GM10266 (cell line): ENCODE measurements around the gene RAMAC.

Source experiments
- DNase-seq: peaks from one replicate; pipeline ENCODE4 v3.0.0; 2012; ENCODE audit errors: extremely low spot score
- TF ChIP-seq, protein P1 (sequence below): IDR thresholded peaks from 2 replicates; pipeline ENCODE4 v1.5.1; 2012; ENCODE audit warnings: mild to moderate bottlenecking, low read depth; ENCODE audit not compliant: control insufficient read depth, insufficient read depth; ENCODE audit errors: missing control alignments

Gene RAMAC

DNA sequence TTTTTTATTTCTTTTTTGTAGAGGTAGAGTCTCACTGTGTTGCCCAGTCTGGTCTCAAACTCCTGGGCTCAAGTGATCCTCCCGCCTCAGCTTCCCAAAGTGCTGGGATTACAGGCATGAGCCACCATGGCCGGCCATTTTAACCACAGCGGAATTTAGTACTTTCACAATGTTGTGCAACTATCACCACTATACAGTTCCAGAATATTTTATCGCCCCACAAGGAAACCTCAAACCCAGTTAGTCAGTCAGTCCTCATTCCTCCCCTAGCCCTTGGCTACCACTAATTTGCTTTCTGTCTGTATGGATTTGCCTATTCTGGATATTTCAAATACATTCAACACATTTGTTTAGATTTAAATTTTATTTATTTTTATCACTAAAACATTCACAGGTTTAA lies 17.9 kb upstream of the RAMAC start:
- TF ChIP-seq, protein P1, sequence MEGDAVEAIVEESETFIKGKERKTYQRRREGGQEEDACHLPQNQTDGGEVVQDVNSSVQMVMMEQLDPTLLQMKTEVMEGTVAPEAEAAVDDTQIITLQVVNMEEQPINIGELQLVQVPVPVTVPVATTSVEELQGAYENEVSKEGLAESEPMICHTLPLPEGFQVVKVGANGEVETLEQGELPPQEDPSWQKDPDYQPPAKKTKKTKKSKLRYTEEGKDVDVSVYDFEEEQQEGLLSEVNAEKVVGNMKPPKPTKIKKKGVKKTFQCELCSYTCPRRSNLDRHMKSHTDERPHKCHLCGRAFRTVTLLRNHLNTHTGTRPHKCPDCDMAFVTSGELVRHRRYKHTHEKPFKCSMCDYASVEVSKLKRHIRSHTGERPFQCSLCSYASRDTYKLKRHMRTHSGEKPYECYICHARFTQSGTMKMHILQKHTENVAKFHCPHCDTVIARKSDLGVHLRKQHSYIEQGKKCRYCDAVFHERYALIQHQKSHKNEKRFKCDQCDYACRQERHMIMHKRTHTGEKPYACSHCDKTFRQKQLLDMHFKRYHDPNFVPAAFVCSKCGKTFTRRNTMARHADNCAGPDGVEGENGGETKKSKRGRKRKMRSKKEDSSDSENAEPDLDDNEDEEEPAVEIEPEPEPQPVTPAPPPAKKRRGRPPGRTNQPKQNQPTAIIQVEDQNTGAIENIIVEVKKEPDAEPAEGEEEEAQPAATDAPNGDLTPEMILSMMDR, result no peak
- DNase-seq, result no peak

DNA sequence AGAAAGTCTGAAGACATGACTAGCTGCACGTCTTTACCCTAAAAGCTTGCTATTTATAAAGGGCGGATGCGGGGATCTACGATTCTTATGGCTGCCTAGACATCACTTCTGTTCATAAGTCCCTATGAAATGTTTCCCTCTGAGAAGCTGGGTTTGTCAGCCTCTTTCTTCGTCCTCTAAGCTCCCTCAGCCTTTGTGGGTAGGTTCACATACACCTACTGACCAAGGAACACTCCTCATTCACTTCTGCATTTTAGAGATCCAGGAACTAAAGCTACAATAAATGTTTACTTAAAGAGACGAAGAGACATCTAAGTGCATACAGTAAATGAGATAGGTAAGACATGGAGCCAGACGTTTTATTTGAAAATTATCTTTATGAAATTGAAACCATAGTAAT lies 16.7 kb upstream of the RAMAC start:
- no peak for DNase-seq
- TF ChIP-seq, protein P1, result no peak

DNA sequence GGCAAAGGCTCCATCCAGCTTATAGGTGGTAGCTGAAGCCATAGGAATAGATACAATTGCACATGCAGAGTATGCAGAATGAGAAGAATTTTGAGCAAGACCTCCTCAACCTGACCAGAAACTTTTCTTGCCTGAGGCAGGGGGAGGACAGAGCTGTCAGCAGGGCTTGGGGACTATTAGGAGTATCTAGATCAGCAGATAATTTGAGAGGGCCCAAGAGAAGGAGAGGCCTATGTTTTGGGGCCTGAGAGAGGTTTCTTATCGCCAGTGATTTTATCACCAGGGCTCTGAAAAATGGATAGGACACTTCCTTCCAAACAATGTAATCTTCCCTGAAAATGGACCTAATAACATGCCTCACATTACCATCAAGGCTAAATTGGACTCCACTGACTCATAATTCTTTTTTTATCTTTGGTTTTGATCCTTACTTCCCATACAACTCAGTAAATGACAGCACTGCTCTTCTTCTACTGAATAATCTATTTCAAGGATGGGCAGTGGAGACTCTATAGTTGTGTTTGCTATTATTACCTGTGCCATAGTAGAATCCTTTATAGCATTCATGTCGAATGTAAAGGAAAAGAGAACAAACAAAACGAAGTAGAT lies 15.8 kb upstream of the RAMAC start:
- DNase-seq, result no peak
- TF ChIP-seq, protein P1, result no peak

DNA sequence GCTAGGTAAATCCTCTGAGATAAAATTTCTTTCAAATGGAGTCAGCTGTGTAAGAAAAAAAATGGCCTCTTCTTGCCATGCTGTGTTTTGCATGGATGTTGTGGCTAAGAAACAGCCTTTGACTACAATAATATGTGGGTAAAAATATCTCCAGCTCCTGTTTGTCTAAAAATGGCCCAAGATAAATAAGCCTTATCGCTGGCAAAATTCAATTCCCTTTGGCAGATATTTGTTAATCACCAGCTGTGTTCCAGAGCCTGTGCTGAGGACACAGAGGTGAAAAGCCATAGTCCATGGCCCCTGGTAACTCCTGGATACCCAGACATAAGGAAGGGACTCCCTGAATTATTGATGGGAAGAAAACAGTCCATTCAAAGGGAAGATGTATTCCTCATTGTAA lies 15.3 kb upstream of the RAMAC start:
- TF ChIP-seq, protein P1, result no peak
- no peak for DNase-seq

DNA sequence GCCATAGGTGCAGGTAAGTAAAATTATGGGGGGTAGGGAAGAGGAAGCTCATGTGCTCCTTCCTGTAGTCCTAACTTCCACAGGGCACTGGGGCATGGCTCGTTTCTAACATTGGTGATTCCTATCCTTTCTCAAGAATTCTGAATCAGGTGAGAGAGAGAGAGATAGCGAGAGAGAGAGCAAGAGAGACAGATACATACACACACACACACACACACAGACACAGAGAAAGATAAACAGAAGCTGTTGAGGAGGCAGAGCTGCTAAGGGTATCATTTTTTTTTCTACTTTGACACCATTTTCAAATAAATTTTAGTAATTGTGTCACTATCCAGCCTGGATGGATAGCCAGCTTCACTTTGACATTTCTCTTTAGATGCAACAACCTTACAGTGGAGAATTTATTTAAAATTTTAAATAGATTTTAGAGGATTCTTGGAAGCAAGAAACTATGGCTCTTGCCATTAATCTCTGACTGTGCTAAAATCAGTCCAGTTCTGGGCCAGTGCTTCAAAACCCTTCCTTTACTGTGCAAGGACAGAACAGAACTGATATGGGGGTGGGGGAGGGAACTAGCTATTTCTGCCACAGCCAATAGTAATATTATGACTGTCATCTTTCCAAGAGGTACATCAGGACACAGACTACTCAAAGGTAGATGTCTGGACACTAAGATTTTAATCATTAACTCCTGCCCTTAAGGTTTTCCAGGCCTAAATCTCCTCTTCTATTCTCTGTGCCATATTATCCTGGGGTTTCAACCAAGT lies 14.6 kb upstream of the RAMAC start:
- TF ChIP-seq, protein P1, result no peak
- DNase-seq, result no peak

DNA sequence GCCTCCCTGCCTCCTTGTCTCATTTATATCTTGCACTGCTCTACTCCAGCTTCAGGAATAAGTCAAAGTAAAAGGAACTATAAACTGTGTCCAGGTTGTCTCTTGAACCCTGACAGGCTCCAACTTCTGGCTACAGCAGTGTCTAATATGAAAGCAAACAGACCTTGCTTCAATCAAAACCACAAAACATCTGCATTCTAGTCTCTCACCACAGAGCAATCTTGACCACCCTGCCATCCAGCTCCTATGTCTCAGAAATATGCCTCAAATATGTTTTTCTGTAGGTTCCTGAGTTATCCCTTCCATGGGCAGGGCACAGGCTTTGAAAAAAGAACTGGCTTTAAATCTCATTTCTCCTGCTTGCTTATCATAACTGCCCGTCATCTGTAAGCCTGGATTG lies 13.0 kb upstream of the RAMAC start:
- TF ChIP-seq, protein P1, result no peak
- DNase-seq, result no peak

DNA sequence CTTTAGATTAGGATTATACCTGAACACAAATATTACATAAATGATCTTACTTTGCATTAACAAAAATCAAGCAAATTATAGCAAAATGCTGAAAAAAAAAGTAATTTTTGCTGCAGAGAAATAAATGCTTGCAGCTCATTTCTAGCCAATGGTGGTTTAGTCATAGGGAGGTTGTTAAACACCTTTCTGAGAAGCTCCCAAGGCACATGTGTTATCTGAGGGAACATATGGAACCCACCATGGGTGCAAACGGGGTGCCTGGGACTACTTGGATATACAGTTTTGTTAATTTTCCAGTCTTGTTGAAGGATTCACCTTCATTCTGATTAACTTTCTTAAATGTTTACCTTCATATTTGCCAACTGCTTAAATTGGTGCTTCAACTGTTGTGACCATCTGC lies 8.9 kb upstream of the RAMAC start:
- TF ChIP-seq, protein P1, result no peak
- no peak for DNase-seq
